ENCODE data around the gene PGM1. TPM values are rescaled to one million over a fixed set of nuclear protein-coding genes. Genes with fewer than 3 reads are reported as not detected.

PGM1 gene
- total RNA-seq, 3 donors from 2014 or later, result 59.0 to 130 (median 80.1) TPM

DNA sequence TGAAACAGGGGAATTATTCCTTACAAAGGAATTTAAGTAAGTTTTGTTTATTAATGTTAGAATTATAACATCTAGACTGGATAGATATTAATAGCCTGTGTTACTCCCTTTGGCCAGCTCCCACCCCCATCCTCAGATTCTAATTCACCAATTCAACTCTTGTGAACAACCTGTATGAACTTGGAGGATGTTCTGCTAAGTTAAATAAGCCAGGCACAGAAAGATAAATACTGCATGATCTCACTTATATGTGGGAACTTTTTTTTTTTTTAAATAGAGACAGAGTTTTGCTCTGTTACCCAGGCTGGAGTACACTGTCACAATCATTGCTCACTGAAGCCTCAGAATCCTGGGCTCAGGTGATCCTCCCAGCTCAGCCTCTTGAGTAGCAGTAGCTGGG is 37.7 kb upstream of the PGM1 start:
- intact Hi-C loops (cut with DNase I; ENCODE audit: low total_unique reads), result no loop called here
- no peaks in the 10 kb centered on the region for H3K9me3 ChIP-seq
- H3K36me3 ChIP-seq, result no peaks in the 10 kb centered on the region
- H3K4me1 ChIP-seq, result no peaks in the 10 kb centered on the region
- DNase-seq (ENCODE audit: low spot score in 2 of 2), result no peak
- TF ChIP-seq POLR2AphosphoS5 (IDR thresholded peaks at IDR 0.05) (no peak), POLR2A (IDR thresholded peaks at IDR 0.05) (no peak)
- TF ChIP-seq, protein P1, sequence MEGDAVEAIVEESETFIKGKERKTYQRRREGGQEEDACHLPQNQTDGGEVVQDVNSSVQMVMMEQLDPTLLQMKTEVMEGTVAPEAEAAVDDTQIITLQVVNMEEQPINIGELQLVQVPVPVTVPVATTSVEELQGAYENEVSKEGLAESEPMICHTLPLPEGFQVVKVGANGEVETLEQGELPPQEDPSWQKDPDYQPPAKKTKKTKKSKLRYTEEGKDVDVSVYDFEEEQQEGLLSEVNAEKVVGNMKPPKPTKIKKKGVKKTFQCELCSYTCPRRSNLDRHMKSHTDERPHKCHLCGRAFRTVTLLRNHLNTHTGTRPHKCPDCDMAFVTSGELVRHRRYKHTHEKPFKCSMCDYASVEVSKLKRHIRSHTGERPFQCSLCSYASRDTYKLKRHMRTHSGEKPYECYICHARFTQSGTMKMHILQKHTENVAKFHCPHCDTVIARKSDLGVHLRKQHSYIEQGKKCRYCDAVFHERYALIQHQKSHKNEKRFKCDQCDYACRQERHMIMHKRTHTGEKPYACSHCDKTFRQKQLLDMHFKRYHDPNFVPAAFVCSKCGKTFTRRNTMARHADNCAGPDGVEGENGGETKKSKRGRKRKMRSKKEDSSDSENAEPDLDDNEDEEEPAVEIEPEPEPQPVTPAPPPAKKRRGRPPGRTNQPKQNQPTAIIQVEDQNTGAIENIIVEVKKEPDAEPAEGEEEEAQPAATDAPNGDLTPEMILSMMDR (IDR thresholded peaks at IDR 0.05), result no peak
- no peaks in the 10 kb centered on the region for H3K27me3 ChIP-seq
- no peak overlapping the region for H3K4me3 ChIP-seq
- no peak overlapping the region for H3K27ac ChIP-seq

DNA sequence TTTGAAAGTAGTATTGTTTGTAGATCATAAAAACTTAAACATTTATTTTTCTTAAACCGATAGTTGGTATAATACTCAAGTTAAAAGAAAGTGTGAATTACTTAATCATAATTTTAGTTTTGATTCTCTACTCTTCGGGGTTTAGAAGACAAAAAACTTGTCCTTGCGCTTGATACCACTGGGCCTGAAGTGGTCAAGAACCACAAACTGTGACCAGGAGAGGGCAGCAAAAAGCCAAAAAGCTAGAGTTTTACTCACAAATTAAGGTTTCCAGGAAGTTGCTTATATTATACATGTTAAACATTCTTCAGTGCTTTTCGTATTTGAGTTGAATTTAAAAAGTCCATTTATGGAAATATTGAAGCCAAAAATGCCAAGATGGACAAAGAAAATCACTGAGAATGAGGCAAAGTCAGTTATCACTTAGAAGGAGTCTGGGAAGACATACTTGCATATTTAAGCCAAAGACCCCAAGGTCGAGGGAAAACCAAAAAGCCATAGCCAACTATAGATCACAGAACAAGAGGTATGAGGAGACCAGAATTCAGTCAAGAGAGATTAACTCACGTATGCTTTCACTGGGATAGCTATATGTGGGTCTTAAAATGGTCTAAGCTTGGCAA is 35.7 kb upstream of the PGM1 start:
- no peaks in the 10 kb centered on the region for H3K36me3 ChIP-seq
- no peak for DNase-seq (ENCODE audit: low spot score in 2 of 2)
- no peak overlapping the region for H3K4me3 ChIP-seq
- no peaks in the 10 kb centered on the region for H3K4me1 ChIP-seq
- no peak overlapping the region for H3K27ac ChIP-seq
- intact Hi-C loops (cut with DNase I; ENCODE audit: low total_unique reads), result no loop called here
- H3K9me3 ChIP-seq, result no peaks in the 10 kb centered on the region
- TF ChIP-seq POLR2A (IDR thresholded peaks at IDR 0.05) (no peak), POLR2AphosphoS5 (IDR thresholded peaks at IDR 0.05) (no peak)
- H3K27me3 ChIP-seq, result no peaks in the 10 kb centered on the region

DNA sequence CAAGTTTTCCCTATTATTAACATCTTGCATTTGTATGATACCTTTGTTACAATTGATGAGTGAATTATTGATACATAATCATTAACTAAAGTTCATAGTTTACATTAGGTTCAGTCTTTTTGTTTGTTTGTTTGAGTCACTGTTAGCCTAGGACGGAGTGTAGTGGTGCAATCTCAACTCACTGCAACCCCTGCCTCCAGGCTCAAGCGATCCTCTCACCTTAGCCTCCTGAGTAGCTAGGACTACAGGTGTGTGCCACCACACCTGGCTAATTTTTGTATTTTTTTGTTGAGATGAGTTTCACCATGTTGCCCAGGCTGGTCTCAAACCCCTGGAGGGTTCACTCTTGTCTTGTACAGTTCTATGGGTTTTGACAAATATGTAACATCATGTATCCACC is 33.9 kb upstream of the PGM1 start:
- Histone ChIP-seq H3K9me3 (no peaks in the 10 kb centered on the region), H3K27ac (no peak overlapping the region), H3K27me3 (no peaks in the 10 kb centered on the region), H3K4me3 (no peak overlapping the region), H3K4me1 (no peaks in the 10 kb centered on the region), H3K36me3 (no peaks in the 10 kb centered on the region)
- intact Hi-C loops (cut with DNase I; ENCODE audit: low total_unique reads), result no loop called here
- DNase-seq (ENCODE audit: low spot score in 2 of 2), result no peak
- TF ChIP-seq, protein P1 (IDR thresholded peaks at IDR 0.05), result no peak
- TF ChIP-seq POLR2AphosphoS5 (IDR thresholded peaks at IDR 0.05) (no peak), POLR2A (IDR thresholded peaks at IDR 0.05) (no peak)

DNA sequence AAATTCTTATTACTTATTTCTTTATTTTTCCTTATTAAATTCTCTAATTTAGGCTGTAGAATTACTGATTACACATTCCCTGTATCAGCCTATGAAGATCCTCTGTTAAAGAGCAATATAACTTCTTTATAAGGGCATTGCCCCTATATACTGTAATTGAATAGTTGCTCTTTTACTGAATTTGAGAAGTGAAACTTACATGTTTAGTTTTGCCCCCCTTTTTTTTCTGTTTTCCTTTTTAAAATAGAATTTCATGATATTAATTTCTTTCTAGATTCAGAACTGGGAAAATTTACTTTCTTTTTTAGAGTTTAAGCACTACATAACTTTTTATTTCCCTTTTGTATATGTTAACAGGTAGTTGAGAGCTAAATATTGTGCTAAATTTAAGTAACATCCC is 29.5 kb upstream of the PGM1 start:
- no peaks in the 10 kb centered on the region for H3K4me1 ChIP-seq
- TF ChIP-seq, protein P1 (IDR thresholded peaks at IDR 0.05), result no peak
- TF ChIP-seq POLR2A (IDR thresholded peaks at IDR 0.05) (no peak), POLR2AphosphoS5 (IDR thresholded peaks at IDR 0.05) (no peak)
- intact Hi-C loops (cut with DNase I; ENCODE audit: low total_unique reads), result no loop called here
- H3K27me3 ChIP-seq, result no peaks in the 10 kb centered on the region
- no peaks in the 10 kb centered on the region for H3K36me3 ChIP-seq
- H3K4me3 ChIP-seq, result no peak overlapping the region
- no peak overlapping the region for H3K27ac ChIP-seq
- no peak for DNase-seq (ENCODE audit: low spot score in 2 of 2)
- H3K9me3 ChIP-seq, result no peaks in the 10 kb centered on the region

DNA sequence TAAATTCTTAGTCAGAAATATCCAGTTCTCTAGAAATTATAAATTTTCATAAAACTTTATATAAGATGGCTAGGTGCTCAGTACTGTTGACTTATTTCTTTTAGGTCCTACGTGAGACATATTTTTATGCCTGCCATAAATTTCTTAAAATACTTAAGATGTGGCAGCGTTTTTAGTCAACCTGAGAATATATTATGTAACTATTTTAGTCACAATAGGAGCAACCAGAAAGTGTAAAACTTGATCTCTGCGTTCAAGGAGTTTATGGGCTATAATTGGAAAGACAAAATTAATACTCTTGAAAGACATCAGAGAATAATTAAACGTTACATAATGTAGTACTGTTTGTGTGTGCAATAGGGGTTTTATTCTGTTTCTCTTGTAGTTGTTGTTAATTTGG is 24.1 kb upstream of the PGM1 start:
- Histone ChIP-seq H3K4me1 (no peaks in the 10 kb centered on the region), H3K36me3 (no peaks in the 10 kb centered on the region), H3K27ac (no peak overlapping the region), H3K4me3 (no peak overlapping the region), H3K9me3 (no peaks in the 10 kb centered on the region), H3K27me3 (no peaks in the 10 kb centered on the region)
- DNase-seq (ENCODE audit: low spot score in 2 of 2), result no peak
- intact Hi-C loops (cut with DNase I; ENCODE audit: low total_unique reads), result no loop called here
- TF ChIP-seq POLR2A (IDR thresholded peaks at IDR 0.05), result no peak
- no peak for TF ChIP-seq POLR2AphosphoS5 (IDR thresholded peaks at IDR 0.05)
- TF ChIP-seq, protein P1 (IDR thresholded peaks at IDR 0.05), result no peak

All from breast epithelium (tissue), 4 donors.